Measurements from ENCODE around the gene ORM2. TPM values are rescaled to one million over a fixed set of nuclear protein-coding genes. Genes with fewer than 3 reads are reported as not detected.

Gene ORM2
- total and polyA plus RNA-seq, 2 of the 8 experiments (the other 6 are each of a cell fraction or from before 2014, with no cell fraction given) = 1.3 TPM; not detected in 1

DNA sequence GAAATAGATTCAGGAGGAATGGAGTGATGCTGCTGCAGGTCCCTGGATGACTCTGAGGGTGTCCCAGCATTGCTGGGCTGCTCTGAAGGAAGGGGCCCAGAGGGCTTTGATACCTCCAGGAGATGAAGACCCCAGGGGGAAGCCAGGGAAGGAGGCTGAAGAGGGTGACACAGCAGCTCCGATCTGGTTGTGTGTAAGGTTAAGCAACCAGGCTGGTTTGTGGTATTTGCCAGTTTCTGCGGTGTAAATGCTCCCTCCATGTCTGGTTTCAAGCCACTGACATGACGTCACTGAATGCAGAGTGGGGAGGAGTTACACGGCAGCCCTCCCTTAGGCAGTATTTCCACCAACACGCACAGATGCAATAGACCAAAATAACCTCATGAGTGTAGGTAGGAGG, 46.7 kb upstream of the ORM2 start:
- Histone ChIP-seq H3K4me1 (replicated peaks in 1 of 4; ENCODE audit: control insufficient read depth in 3 of 4, insufficient read depth in 4 of 4, low read length in 3 of 4) (peaks cover 0 to 15% (median 2%) of the 10 kb centered on the region in 4 experiments; a peak in 4 of 7 replicates), H3K14ac (ENCODE audit: insufficient read length) (no peak overlapping the region), H3K36me3 (ENCODE audit: control insufficient read depth in 2 of 4, insufficient read depth in 4 of 4, low read length in 3 of 4) (peaks cover 0 to 4% (median 0%) of the 10 kb centered on the region in 4 experiments; a peak in 1 of 8 replicates), H3K4me2 (ENCODE audit: insufficient read depth in 1 of 2, low read depth in 2 of 2, low read length in 2 of 2) (no peak overlapping the region), H2BK12ac (ENCODE audit: low read depth, low read length) (no peak overlapping the region), H3K79me1 (ENCODE audit: low read depth, low read length) (no peaks in the 10 kb centered on the region), H4K8ac (ENCODE audit: extremely low read depth, insufficient read depth, low read length) (no peak overlapping the region; the same call in 1 of the 2 replicates), H3K4ac (replicated peaks; ENCODE audit: insufficient read length, low read depth, low read length) (no peak overlapping the region), H3K18ac (ENCODE audit: extremely low read depth, low read length) (no peak overlapping the region), H2BK15ac (ENCODE audit: low read length) (no peak overlapping the region), H2AK5ac (ENCODE audit: low read depth, low read length) (no peak overlapping the region), H4K91ac (replicated peaks; ENCODE audit: insufficient read length, low read length) (no peak overlapping the region), H3K79me2 (ENCODE audit: control insufficient read depth in 1 of 2, insufficient read depth in 2 of 2, low read length in 2 of 2) (no peaks in the 10 kb centered on the region), H4K20me1 (replicated peaks in 1 of 2; ENCODE audit: control insufficient read depth in 1 of 2, insufficient read depth in 2 of 2, low read length in 2 of 2) (peaks cover 1 to 6% of the 10 kb centered on the region in 2 experiments), H3K27ac (ENCODE audit: low read depth, low read length) (no peak overlapping the region), H3K9me3 (ENCODE audit: insufficient read depth in 2 of 2, low read depth in 1 of 2, low read length in 1 of 2) (no peaks in the 10 kb centered on the region), H3K56ac (replicated peaks; ENCODE audit: insufficient read length, low read depth, low read length) (no peak overlapping the region), H3K23me2 (ENCODE audit: low read depth, low read length) (peaks cover 6% of the 10 kb centered on the region; the same call in 1 of the 2 replicates), H2BK20ac (ENCODE audit: low read length) (no peak overlapping the region), H2BK5ac (ENCODE audit: low read depth, low read length) (no peak overlapping the region), H2BK120ac (replicated peaks; ENCODE audit: low read depth, low read length) (no peak overlapping the region), H3K9ac (replicated peaks in 1 of 4; ENCODE audit: extremely low read depth in 1 of 4, low read depth in 3 of 4, low read length in 3 of 4) (no peak overlapping the region), H3K27me3 (replicated peaks in 1 of 4; ENCODE audit: control insufficient read depth in 3 of 4, extremely low read depth in 1 of 4, insufficient read depth in 3 of 4, low read length in 3 of 4) (no peaks in the 10 kb centered on the region), H3K23ac (ENCODE audit: insufficient read length) (no peak overlapping the region), H3K4me3 (ENCODE audit: extremely low read depth in 1 of 4, insufficient read depth in 2 of 4, low read depth in 3 of 4, low read length in 4 of 4) (no peak overlapping the region), H4K5ac (ENCODE audit: insufficient read length, low read depth, low read length) (no peak overlapping the region), H2AFZ (ENCODE audit: low read length) (no peak overlapping the region)
- ChIA-PET CTCF (ENCODE audit: partially characterized antibody) (interaction anchor here (0.9 to 1.6 kb wide), 2 partner anchors 127 to 175 kb away, joined by 3 to 8 read pairs; partner anchors contain the start of gene COL27A1), POLR2A (ENCODE audit: partially characterized antibody) (no interaction called here)
- FAIRE-seq (no peak), DNase-seq (ENCODE audit: low read depth in 1 of 2, low spot score in 2 of 2) (no peak)
- TF ChIP-seq CBX5 (IDR thresholded peaks at IDR 0.05; ENCODE audit: low read depth, low read length) = no peak
- WGBS, 2 experiments (ENCODE audit: extremely low coverage in 1 of 2, insufficient coverage in 1 of 2, insufficient read length in 1 of 2, insufficient replicate concordance in 2 of 2, low coverage in 1 of 2, low lambda C conversion rate in 2 of 2, missing lambda C conversion rate in 1 of 2) = 94% methylated on average over 5 of the region's 5 CpGs; no CpG with 5 or more reads in 1 of the 2 experiments
